Cerebellar cortex (tissue), 1 donor: ENCODE measurements around the gene DCC.

Source experiments
- DNase-seq: peaks from one replicate; pipeline ENCODE4 v3.0.0-alpha.2; 2015; ENCODE audit warnings: low spot score

Gene DCC, protein sequence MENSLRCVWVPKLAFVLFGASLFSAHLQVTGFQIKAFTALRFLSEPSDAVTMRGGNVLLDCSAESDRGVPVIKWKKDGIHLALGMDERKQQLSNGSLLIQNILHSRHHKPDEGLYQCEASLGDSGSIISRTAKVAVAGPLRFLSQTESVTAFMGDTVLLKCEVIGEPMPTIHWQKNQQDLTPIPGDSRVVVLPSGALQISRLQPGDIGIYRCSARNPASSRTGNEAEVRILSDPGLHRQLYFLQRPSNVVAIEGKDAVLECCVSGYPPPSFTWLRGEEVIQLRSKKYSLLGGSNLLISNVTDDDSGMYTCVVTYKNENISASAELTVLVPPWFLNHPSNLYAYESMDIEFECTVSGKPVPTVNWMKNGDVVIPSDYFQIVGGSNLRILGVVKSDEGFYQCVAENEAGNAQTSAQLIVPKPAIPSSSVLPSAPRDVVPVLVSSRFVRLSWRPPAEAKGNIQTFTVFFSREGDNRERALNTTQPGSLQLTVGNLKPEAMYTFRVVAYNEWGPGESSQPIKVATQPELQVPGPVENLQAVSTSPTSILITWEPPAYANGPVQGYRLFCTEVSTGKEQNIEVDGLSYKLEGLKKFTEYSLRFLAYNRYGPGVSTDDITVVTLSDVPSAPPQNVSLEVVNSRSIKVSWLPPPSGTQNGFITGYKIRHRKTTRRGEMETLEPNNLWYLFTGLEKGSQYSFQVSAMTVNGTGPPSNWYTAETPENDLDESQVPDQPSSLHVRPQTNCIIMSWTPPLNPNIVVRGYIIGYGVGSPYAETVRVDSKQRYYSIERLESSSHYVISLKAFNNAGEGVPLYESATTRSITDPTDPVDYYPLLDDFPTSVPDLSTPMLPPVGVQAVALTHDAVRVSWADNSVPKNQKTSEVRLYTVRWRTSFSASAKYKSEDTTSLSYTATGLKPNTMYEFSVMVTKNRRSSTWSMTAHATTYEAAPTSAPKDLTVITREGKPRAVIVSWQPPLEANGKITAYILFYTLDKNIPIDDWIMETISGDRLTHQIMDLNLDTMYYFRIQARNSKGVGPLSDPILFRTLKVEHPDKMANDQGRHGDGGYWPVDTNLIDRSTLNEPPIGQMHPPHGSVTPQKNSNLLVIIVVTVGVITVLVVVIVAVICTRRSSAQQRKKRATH (N-terminal part only)

GRCh38 chr18:52339891-52340371 is at the start of gene DCC:
DCC (plus strand) TSS chr18:52340197; CDS start chr18:52340788, 591 bp downstream.
- peak; percentile 21 for DNase-seq

DNA sequence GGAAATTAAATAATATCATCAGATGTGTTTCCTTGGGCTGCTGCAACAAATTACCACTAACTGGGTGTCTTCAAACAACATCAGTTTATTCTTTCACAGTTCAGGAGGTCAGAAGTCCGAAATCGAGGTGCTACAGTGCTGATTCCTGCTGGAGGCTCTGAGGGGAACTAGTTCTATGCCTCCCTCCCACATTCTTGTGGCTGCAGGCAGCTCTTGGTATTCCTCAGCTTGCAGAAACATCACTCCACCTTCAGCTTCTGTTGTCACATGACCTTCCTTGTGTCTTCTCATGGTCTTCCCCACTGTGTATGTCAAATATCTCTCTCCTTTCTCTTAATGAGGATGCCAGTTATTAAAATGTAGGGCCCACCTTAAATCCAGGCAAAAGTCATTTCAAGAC is 29.3 kb upstream of the DCC start:
- DNase-seq, result no peak

GRCh38 chr18:52311331-52311730 is 28.7 kb upstream of the DCC start:
- DNase-seq, result no peak

GRCh38 chr18:52312346-52312745 is 27.7 kb upstream of the DCC start:
- DNase-seq, result no peak

GRCh38 chr18:52313213-52313612 is 26.8 kb upstream of the DCC start:
- DNase-seq, result no peak

- no peak for DNase-seq
Observed at GRCh38 chr18:52319424-52319983, 20.5 kb upstream of the DCC start.

DNA sequence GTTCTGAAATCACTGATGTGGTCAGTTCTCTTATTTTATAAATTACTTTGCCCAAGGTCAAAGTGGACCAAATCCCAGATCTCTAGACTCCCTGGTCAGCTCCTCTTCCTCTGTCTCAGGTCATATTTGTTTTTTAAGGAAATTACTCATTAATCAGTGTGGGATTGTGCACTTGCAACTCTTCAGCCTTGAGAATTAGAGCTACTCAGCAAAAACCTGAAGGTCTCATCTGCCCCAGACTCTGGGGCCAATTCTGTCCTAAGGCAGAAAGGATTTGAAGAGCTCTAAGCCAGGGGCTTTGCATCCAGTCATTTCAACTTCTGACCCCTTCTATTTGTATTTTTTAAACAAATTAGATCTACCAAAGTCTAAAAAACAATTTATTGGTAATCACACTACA is 17.7 kb upstream of the DCC start:
- no peak for DNase-seq

- DNase-seq, result no peak
Observed at GRCh38 chr18:52323802-52324201, 16.2 kb upstream of the DCC start.

DNA sequence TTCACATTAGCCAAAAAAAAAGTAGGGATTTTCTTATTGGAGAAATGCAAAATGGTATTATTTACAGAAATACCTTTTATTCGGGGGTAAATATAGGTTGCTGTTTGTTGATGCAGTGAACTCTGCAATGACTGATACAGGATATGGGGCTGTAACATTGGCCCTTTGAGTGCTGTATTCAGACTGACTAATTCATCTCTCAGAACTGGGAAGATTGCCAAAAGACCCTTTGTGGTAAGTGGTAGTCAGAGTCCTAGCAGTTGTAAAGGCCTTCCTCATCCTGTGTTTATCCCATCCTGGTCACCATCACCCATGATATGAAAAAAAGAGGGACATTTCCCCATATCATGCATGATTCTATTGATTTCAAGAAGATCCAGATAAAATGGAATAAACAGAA is 14.0 kb upstream of the DCC start:
- DNase-seq, result no peak

DNA sequence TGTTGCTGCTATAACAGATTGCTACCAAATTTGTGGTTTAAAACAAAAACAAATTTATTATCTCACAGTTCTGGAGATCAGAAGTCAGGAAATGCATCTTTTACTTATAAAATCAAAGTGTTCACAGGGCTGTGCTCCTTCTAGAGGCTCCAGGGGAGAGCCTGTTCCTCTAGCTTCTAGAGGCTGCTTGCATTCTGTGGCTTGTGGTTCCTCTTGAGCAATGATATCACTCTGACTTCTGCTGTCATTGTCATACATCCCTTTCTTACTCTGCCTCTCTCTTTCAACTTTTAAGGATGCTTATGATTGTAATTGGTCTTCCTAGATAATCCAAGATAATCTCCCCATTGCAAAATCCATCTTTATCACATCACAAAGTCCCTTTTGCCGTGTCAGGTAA is 6.1 kb upstream of the DCC start:
- no peak for DNase-seq

- no peak for DNase-seq
Observed at GRCh38 chr18:52334307-52334706, 5.7 kb upstream of the DCC start.

DNA sequence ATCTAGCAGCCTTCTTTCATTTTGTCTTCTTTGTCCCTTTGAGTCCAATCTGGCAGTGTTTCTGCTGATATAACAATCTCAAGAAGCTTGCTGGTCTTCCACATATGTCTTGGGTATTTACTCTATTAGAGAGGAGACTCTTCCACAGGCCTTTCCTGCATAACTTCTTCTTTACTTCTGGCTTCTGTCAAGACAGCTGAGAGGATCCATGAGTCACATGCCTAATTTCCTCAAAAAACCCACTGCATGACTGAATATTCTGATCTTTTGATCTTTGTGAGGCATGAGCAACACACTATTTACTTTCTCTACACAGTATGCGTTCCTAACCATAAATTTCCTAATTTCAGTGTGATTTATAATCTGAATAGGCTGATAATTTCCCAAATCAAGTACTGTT is 5.1 kb upstream of the DCC start:
- DNase-seq, result no peak

DNA sequence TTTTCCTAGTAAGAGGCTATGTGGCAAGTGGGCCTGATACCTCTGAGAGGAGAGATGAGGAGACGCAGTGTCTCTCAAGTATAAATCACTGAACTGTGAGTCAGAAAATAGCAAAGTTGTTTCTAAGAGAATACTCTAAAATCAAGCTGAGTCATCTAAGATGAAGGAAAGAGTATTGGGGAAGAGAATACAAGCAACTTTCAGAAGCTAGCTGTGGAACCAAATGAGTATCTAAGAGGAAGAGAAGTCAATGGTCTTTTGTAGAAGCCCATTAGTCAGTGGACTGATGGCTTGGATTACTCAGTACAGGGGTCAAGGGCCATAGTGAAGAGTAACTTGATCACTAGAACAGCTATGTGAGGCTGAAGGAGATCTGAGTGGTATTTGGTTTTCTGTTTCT is 2.7 kb upstream of the DCC start:
- DNase-seq, result no peak

- no peak for DNase-seq
Observed at GRCh38 chr18:52340406-52341102, 557 bp downstream of the DCC start.

DNA sequence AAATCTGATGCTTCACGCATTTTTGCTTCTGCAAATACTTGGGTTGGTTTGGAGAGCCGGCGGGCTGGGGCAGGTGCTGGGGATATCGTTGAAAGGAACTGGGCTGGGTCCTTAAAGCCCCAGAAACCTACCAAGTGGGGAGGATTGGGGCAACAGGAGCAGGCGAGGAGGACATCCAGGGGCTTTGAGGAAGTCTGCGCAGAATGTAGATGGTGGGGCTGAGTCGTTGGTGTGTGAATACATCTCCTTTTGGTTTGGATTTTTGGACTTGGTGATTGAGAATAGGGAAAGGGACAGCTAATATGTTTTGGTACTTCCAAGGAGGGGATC is 1.1 kb downstream of the DCC start:
- no peak for DNase-seq

DNA sequence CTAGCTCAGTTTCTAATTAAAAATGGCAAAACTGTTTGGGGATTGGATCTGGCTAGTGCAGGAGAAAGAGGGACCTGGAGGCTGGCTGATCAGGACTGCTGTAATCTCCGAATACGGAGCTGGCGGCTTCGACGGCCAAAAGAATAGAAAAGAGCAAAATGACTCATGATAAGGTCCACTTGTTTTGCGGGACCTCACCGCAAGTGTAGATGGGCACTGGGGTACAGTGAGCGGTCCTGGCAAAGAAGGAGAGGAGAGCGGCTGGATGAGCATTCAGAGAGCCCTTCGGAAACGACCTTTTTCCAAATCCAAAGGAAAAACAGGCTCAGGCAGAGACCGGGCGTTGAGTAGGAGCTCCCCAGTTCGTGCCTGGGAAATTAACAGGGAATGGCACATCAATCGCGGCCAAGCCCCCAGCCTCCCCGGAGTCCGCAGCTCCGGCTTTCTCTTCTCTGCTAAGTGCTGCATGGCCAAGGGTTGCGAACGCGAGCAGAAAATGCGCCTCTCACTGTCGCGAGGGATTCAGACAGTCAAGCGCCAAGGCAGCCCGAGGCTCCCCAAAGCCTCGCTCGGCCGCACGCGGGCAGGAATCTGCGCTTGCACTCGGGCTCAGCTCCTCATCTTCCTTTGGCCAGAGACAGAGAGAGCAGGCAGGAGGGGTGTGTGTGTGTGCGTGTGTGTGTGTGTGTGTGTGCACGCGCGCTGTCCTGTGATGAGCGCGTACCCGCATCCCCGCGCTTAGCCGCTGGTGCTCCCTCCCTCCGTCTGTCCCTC is 1.8 kb downstream of the DCC start:
- DNase-seq, result no peak

- DNase-seq, result no peak
Observed at GRCh38 chr18:52342456-52342855, 2.5 kb downstream of the DCC start.

DNA sequence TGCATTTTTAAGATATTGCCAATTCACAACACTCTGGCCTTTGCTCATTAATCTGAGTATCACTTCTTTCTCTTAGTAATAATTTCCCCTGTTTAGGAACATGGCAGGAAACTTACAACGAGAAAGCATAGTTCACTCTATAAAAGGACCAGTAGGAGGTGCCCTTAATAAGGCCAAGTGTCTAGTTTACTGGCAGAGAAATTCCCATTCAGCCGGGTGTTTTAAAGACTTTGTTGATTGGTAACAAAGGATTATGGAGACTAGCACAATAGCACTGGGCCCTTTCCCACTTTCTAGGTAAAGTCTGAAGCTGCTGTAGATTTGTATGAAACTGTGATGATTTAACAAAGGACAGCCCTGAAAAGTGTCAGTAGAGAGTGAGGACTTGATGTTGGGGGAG is 3.1 kb downstream of the DCC start:
- no peak for DNase-seq

DNA sequence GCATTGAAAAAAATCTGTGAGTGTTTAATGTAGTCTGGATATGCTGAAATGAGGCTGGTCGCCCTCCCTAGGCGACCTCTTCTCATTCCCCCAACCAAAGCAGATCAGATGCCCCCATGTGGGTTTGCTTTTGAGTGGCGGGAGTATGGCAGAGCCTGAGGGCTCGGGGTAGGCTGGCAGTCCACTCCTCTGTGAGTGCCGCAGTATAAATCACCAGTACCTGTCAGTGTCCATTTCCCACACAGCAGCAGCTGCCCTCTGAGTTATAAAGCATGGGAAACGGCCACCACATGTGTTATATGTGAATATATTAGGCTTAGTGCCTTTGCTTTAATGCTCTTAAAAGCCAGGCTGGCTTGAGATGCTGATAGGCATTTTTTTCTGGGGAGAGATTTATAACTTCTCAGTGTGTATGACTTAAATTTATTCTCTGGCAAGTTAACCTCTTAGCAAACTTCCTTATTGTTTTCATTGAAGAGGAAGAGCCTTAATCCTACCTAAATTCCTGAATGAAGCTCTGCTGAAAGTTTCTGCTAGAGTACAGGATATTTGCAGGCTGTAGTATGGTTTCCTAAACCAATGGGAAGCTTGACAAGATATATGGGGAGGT is 3.8 kb downstream of the DCC start:
- no peak for DNase-seq

DNA sequence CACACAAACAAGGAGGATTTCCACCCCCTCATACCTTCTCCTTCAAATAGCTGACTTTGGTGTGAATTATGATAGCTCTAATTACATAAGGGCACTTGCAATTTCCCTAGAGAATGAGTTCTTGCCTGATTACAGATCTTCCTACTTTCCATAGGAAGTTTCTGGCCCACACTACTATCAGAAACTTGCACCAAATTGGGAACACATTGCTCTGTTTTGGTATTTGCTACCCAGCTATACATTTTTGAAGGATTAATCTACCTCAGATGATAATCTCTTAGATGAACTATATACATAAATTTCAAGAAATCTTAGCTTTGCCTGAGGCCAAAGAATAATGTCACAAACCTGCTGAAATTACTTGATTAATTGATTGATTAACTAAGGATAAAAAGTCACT is 4.9 kb downstream of the DCC start:
- no peak for DNase-seq

DNA sequence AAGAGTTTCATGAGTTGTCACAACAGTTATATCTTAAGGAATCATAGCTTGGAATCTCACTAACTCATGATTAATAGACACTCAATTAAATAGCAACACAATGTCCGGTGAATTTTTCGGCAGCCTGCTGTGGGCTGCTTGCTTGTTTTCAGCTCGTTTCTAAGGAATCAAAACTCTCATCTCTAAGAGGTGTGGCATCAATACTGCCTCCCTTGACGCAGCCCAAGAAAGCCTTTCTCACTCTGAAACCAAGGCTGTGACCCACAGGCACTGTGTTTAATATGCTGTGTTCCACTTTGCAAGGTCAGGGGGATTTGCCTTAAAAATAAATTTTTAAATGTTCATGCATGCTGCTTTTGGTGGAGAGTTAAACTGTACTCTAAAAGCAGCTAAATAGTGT is 5.4 kb downstream of the DCC start:
- DNase-seq, result no peak
